ENCODE results near the gene PEX14.
A peak's percentile ranks its signal among the peaks of the same experiment; 100 is the strongest.

PEX14 gene

DNA sequence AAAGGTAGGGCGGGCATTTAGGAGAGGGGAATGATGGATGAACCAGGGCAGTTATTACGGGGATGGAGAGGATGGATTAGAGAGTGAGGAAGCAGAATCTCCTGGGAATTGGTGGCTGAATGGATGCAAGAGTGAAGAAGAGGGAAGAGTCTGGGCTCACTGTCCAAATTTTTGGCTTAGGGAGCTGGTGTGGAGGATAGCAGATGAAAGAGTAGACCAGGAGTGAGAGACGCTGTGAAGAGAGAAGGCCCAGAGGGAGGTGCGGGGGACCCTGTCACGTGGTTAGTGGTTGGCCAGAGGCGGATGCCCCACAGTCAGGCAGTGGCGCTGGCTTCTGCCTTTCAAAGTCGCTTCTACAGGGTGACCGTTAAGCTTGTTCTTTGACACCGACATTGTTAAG is 78.4 kb downstream of the PEX14 start:
- no peak for DNase-seq

DNA sequence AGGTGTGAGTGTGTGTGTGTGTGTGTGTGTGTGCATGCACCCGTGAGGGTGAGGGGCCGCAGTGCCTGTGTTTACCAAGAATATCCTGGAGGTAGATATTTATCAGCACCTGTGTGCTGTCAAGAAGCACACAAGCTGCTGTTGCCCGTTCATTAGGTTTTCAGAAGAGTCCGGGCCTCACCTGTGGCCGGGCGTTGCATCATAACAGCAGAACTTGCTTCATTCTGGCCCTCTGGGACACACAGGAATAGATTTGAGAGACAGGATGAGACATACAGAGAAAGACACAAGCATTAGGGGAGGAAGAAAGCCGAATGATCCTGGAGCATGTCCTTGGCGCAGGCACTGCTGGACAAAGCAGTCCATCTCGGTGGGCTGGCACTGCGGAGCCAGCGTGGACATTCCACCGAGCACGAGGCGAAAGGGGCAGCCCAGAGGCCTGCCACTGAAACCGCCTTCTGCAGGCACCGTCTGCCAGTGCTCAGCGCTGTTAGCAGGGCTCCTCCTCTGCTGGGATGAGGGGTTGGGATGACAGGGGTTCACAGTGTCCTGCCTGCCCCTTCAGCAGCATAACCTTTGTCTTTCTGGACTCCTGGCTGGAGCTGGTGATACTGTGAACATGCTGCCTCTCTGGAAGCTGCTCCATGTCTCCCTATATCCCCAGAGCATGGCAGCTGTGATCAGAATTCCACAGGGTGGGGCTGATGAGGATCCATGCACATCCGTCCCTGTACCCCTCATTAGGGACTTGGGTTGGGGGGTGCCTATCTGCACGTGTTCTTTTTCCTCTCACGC is 81.1 kb downstream of the PEX14 start:
- no peak for DNase-seq

GRCh38 chr1:10556430-10557005 is 81.8 kb downstream of the PEX14 start:
- DNase-seq, result no peak

GRCh38 chr1:10557714-10558113 is 83.0 kb downstream of the PEX14 start:
- no peak for DNase-seq

DNA sequence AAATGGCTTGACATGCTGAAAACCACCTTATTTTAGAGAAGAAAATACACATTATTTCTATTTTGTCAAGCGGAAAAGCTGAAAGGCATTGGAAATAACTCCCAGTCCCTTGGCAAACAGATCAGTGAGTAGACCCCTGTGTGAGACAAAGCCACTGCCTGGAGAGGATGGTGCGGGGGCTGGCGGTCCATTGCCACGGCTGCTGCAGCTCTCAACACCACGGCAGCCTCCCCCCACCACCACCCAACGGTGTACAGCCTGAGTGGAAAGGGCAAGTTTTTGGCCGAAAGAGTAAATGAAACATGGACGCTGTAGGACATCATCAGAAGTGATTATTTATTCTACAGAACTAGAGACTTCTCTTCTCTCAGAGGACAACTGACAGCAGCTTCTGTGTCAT is 84.6 kb downstream of the PEX14 start:
- DNase-seq, result no peak

DNA sequence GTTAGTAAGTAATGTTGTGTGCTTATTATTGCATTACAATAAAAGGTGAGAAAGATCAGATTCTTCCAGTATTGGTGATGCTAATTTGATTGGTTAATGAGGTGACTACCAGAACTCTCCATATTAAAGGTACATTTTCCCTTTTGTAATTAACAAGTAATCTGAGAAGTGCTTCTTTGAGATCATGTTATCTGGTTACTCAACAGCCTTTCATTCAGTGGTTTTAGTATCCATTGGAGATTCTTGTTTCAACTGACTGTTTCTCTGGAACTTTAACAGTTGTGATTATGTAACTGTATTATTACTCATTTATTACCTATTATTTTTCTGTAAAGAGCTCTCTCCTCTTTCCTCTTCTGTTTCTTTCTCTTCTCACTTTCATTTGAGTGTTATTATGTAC is 86.7 kb downstream of the PEX14 start:
- peak; percentile 3 to 23 for DNase-seq

GRCh38 chr1:10561955-10562354 is 87.2 kb downstream of the PEX14 start:
- DNase-seq, result no peak

GRCh38 chr1:10564063-10564462 is 89.3 kb downstream of the PEX14 start:
- DNase-seq, result no peak

GRCh38 chr1:10569531-10569930 is 94.8 kb downstream of the PEX14 start:
- no peak for DNase-seq

DNA sequence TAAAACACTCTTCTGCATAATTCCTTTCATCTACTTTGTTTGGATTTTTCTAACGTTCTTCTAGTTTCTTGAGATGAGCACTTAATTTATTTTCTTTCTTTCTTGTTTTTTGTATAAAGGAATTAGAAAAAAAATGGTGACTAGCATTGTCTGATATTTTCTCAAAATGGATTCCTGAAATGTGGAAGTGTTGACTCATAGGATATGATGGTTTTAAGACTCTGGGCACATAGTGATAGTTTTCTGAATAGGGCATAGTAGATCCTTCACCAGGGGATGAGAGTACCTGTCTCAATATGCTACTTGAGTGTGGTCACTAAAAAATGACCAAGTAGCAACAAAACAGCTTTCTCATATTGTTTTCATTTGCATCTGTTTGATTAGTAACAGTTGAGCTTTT is 100.9 kb downstream of the PEX14 start:
- DNase-seq, result no peak

GRCh38 chr1:10578070-10578469 is 103.3 kb downstream of the PEX14 start:
- no peak for DNase-seq

- DNase-seq, result no peak
These were observed 108.9 kb downstream of the PEX14 start for GRCh38 chr1:10583641-10584040.

DNA sequence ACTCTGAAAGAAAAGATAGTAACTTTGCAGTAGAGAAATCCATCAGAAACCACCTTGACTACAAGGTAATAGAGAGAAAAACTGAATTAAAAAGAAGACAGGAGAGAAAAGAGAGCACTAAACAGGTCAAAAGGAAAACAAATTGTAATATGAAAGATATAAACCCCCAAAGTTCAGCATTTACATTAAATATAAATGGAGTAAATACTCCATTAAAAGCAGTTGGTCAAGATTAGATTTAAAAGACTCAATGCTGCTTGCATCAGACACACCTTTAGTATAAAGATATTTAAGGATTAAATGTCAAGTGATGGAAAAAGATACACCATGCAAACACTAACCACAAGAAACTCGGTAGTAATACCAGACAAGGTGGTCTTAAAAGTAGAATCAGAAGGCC is 110.5 kb downstream of the PEX14 start:
- DNase-seq, result no peak

GRCh38 chr1:10586125-10586524 is 111.4 kb downstream of the PEX14 start:
- DNase-seq, result no peak

DNA sequence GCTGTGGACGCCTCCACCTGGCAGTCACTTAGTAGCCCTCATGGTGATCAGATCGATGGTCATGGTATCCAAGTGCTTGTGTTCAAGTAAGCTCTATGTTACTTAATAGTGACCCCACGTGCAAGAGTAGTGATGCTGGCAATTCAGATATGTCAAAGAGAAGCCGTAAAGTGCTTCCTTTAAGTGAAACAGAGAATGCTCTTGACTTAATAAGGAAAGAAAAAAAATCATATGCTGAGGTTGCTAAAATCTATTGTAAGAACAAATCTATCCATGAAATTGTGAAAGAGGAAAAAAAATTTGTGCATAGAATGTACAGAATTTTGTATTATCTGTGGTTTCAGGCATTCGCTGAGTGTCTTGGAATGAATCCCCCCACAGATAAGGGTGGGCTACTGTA is 113.9 kb downstream of the PEX14 start:
- no peak for DNase-seq

DNA sequence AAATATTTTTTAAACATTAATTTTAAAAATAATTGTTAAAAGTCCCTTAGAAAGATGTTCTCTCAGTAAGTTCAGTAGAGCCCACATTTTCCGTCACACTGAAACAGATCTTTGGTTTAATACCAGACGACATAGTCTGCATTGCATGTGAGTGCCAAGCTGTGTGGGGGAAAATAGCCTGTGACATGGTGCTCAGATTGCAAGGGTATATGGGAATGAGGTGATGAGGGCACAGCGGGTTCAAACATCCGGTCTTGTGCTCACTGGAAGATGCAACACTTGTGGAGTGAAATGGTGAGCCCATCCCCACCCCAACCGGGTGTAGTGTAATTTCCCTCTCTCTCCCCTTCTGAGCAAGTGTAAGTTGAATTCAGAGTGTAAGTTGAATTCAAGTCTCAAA is 114.3 kb downstream of the PEX14 start:
- DNase-seq, result no peak

GRCh38 chr1:10591010-10591409 is 116.3 kb downstream of the PEX14 start:
- DNase-seq, result peak; percentile 27 to 29

GRCh38 chr1:10592373-10592772 is 117.6 kb downstream of the PEX14 start:
- no peak for DNase-seq

DNA sequence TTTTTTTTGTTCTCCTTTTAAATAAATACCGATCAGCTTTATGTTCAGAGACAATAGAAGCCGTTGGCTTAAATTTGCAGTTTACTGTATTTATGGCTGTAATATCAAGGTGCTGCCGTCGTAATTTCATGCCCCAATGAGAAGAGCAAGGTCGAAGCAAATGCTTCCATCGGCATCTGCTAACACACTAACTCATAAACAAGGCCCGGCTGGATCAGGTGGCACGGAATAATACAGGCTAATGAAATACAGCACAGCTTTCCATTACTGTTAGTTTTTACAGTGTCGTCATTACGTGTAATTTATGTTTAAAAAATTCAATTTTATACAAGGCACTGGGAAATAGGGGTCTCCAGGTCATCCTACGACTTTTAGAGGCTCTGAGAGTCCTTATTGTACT is 119.0 kb downstream of the PEX14 start:
- no peak for DNase-seq

GRCh38 chr1:10594595-10595223 is 120.0 kb downstream of the PEX14 start:
- no peak for DNase-seq

GRCh38 chr1:10596780-10597179 is 122.0 kb downstream of the PEX14 start:
- DNase-seq, result no peak

DNA sequence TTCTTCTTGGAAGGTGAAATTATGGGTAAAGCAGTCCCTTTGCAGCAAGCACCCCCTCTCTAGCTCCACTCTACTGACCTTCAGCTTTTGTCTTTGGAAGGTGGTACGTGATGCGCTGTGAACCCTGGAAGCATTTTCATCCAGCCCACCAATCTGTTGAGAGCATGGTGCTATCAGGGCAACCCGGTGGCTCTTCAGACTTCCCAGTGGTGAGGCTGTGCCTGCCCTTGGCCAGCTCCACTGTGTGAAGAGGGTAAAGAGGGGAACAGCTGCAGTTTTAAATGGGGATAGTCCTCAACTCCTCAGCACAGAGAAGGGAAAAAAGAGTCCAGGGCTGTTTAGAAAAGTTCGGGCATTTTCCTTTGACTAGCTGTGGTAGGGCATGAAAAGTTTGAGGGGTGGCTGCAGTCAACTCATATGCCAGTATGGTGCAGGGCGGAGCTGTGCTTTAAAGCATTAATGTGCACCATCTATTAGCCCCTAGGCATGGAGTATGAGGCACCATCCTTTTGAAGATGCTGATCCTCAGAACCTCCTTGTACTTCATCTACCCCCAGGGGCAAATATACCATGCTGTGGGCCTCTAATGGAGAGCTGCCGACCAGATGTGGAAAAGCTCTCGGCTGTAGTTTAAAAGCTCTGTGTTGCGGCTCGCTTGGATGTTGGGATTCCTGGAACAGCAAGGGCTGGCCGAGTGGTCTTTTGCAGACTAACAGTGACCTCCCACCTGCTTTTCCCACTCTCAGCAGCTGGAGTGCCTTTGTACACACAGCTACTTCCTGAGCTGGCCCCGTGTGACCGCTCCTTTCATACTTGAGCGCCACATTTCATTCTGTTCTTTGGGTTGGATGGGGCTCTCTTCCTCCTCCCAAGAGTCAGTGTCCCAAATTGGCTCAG is 123.0 kb downstream of the PEX14 start:
- DNase-seq, result no peak

DNA sequence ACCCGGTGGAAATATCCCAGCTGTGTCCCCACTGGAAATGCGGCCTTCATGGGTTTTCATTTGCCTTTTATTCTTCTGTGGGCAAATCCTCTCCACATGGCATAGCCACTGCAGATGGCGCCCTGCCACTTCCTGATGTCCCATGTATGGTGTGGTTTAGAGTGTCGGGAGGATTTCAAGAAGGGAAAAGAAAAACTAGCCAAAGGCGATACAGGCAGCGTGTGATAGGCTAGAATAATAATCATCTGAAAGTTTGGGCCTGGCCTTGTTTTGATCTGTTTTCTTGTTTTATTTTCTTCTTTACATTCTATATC is 123.6 kb downstream of the PEX14 start:
- DNase-seq, result no peak
